Tibial nerve (tissue), 3 donors: ENCODE results near the gene CAPN8.

Experiments used
- CTCF ChIP-seq, 5 experiments: fragments of 200-600 bp in 3 of 5; fragments of 450-650 bp in 2 of 5; sonication (generic) in 3 of 5; IDR thresholded peaks; one replicate each; pipeline ENCODE4 v1.5.1; 2016 to 2019; ENCODE audit warnings: antibody characterized with exemption in 5 of 5, mild to moderate bottlenecking in 3 of 5, moderate library complexity in 2 of 5
- POLR2A ChIP-seq, 2 donors: fragments of 450-650 bp; IDR thresholded peaks; one replicate each; pipeline ENCODE4 v1.6.1; 2017; ENCODE audit warnings: antibody characterized with exemption in 2 of 2, mild to moderate bottlenecking in 2 of 2, moderate library complexity in 2 of 2

GRCh38 chr1:223714849-223715603 is 49.5 kb upstream of the CAPN8 start:
- no peak for TF ChIP-seq POLR2A (IDR thresholded peaks at IDR 0.05)
- TF ChIP-seq CTCF (IDR thresholded peaks at IDR 0.05): no peak
